Stimulated activated naive CD8-positive, alpha-beta T cell treated with anti-CD3 and anti-CD28 coated beads, Interleukin-15, Interleukin-2, amounts not matched to agents 100 ng/mL and 50 ng/mL, for 24 hours (primary cell): Measurements from ENCODE around the gene SS18L1.
A peak's percentile ranks its signal among the peaks of the same experiment; 100 is the strongest.

Experiments used
- H3K27ac Mint-ChIP-seq: one replicate; pipeline ENCODE4 v1.8.0; 2021; ENCODE audit warnings: mild to moderate bottlenecking, mixed read lengths
- H3K27me3 Mint-ChIP-seq: one replicate; pipeline ENCODE4 v1.8.0; 2021; ENCODE audit warnings: mixed read lengths
- H3K36me3 Mint-ChIP-seq: one replicate; pipeline ENCODE4 v1.8.0; 2021; ENCODE audit warnings: low read depth, mixed read lengths
- H3K4me1 Mint-ChIP-seq: one replicate; pipeline ENCODE4 v1.8.0; 2021; ENCODE audit warnings: low read depth, mixed read lengths
- H3K4me3 Mint-ChIP-seq: one replicate; pipeline ENCODE4 v1.8.0; 2021; ENCODE audit warnings: mild to moderate bottlenecking, mixed read lengths
- H3K9me3 Mint-ChIP-seq: one replicate; pipeline ENCODE4 v1.8.0; 2021; ENCODE audit warnings: mixed read lengths

The SS18L1 gene

GRCh38 chr20:62151835-62152364 lies 8.3 kb downstream of the SS18L1 start:
- Mint-ChIP-seq H3K9me3 (peaks cover 12% of the 10 kb centered on the region), H3K4me1 (peaks cover 5% of the 10 kb centered on the region), H3K27ac (no peak overlapping the region), H3K36me3 (peaks cover 40% of the 10 kb centered on the region), H3K27me3 (no peaks in the 10 kb centered on the region), H3K4me3 (no peak overlapping the region)

GRCh38 chr20:62155428-62156253 lies 12.1 kb downstream of the SS18L1 start:
- Mint-ChIP-seq H3K27ac (no peak overlapping the region), H3K27me3 (no peaks in the 10 kb centered on the region), H3K36me3 (peaks cover 45% of the 10 kb centered on the region), H3K9me3 (peaks cover 12% of the 10 kb centered on the region), H3K4me3 (no peak overlapping the region), H3K4me1 (peaks cover 12% of the 10 kb centered on the region)

- Mint-ChIP-seq H3K4me3 (no peak overlapping the region), H3K36me3 (peaks cover 46% of the 10 kb centered on the region), H3K9me3 (peaks cover 12% of the 10 kb centered on the region), H3K4me1 (peaks cover 12% of the 10 kb centered on the region), H3K27ac (no peak overlapping the region), H3K27me3 (no peaks in the 10 kb centered on the region)
These were observed 12.6 kb downstream of the SS18L1 start for GRCh38 chr20:62156254-62156556.

- H3K27ac Mint-ChIP-seq: no peak overlapping the region
These were observed 13.2 kb downstream of the SS18L1 start for GRCh38 chr20:62156592-62157386.

GRCh38 chr20:62157387-62158087 lies 14.0 kb downstream of the SS18L1 start:
- Mint-ChIP-seq H3K27ac (no peak overlapping the region), H3K4me3 (no peak overlapping the region), H3K36me3 (peaks cover 42% of the 10 kb centered on the region), H3K27me3 (no peaks in the 10 kb centered on the region), H3K4me1 (peaks cover 12% of the 10 kb centered on the region), H3K9me3 (peaks cover 12% of the 10 kb centered on the region)

More at GRCh38 chr20:62156592-62157386, 13.2 kb downstream of the SS18L1 start:
- no peak overlapping the region for H3K4me3 Mint-ChIP-seq
- H3K9me3 Mint-ChIP-seq: peaks cover 12% of the 10 kb centered on the region
- no peaks in the 10 kb centered on the region for H3K27me3 Mint-ChIP-seq
- H3K36me3 Mint-ChIP-seq: peaks cover 46% of the 10 kb centered on the region
- peaks cover 12% of the 10 kb centered on the region for H3K4me1 Mint-ChIP-seq

GRCh38 chr20:62158088-62158400 lies 14.5 kb downstream of the SS18L1 start:
- Mint-ChIP-seq H3K4me3 (no peak overlapping the region), H3K27me3 (no peaks in the 10 kb centered on the region), H3K9me3 (peaks cover 8% of the 10 kb centered on the region), H3K36me3 (peaks cover 36% of the 10 kb centered on the region), H3K27ac (no peak overlapping the region), H3K4me1 (peaks cover 12% of the 10 kb centered on the region)

- peaks cover 12% of the 10 kb centered on the region for H3K4me1 Mint-ChIP-seq
- peaks cover 32% of the 10 kb centered on the region for H3K36me3 Mint-ChIP-seq
- no peak overlapping the region for H3K4me3 Mint-ChIP-seq
- H3K27ac Mint-ChIP-seq: no peak overlapping the region
- H3K27me3 Mint-ChIP-seq: no peaks in the 10 kb centered on the region
- peaks cover 5% of the 10 kb centered on the region for H3K9me3 Mint-ChIP-seq
These were observed 15.0 kb downstream of the SS18L1 start for GRCh38 chr20:62158541-62158940.

GRCh38 chr20:62159052-62159451 lies 15.5 kb downstream of the SS18L1 start:
- no peak overlapping the region for H3K4me3 Mint-ChIP-seq

GRCh38 chr20:62159839-62160238 lies 16.3 kb downstream of the SS18L1 start:
- no peaks in the 10 kb centered on the region for H3K9me3 Mint-ChIP-seq
- H3K27me3 Mint-ChIP-seq: no peaks in the 10 kb centered on the region
- H3K36me3 Mint-ChIP-seq: peaks cover 23% of the 10 kb centered on the region
- peak overlapping the region; percentile 48 for H3K27ac Mint-ChIP-seq
- H3K4me1 Mint-ChIP-seq: peaks cover 12% of the 10 kb centered on the region
- peak overlapping the region; percentile 23 for H3K4me3 Mint-ChIP-seq

More at GRCh38 chr20:62159052-62159451, 15.5 kb downstream of the SS18L1 start:
- peaks cover 31% of the 10 kb centered on the region for H3K36me3 Mint-ChIP-seq
- H3K4me1 Mint-ChIP-seq: peaks cover 12% of the 10 kb centered on the region
- H3K27me3 Mint-ChIP-seq: no peaks in the 10 kb centered on the region
- H3K9me3 Mint-ChIP-seq: no peaks in the 10 kb centered on the region
- no peak overlapping the region for H3K27ac Mint-ChIP-seq

- Mint-ChIP-seq H3K27me3 (no peaks in the 10 kb centered on the region), H3K36me3 (peaks cover 23% of the 10 kb centered on the region), H3K9me3 (no peaks in the 10 kb centered on the region), H3K4me1 (peaks cover 12% of the 10 kb centered on the region), H3K27ac (no peak overlapping the region), H3K4me3 (no peak overlapping the region)
These were observed 16.7 kb downstream of the SS18L1 start for GRCh38 chr20:62160253-62160652.

- peaks cover 12% of the 10 kb centered on the region for H3K4me1 Mint-ChIP-seq
- H3K27ac Mint-ChIP-seq: no peak overlapping the region
- no peaks in the 10 kb centered on the region for H3K27me3 Mint-ChIP-seq
- no peak overlapping the region for H3K4me3 Mint-ChIP-seq
- H3K9me3 Mint-ChIP-seq: no peaks in the 10 kb centered on the region
- H3K36me3 Mint-ChIP-seq: peaks cover 21% of the 10 kb centered on the region
These were observed 17.3 kb downstream of the SS18L1 start for GRCh38 chr20:62160876-62161275.

- Mint-ChIP-seq H3K9me3 (no peaks in the 10 kb centered on the region), H3K4me3 (no peak overlapping the region), H3K36me3 (peaks cover 23% of the 10 kb centered on the region), H3K27me3 (no peaks in the 10 kb centered on the region), H3K4me1 (peaks cover 12% of the 10 kb centered on the region), H3K27ac (no peak overlapping the region)
These were observed 17.8 kb downstream of the SS18L1 start for GRCh38 chr20:62161347-62161746.

GRCh38 chr20:62162765-62163484 lies 19.4 kb downstream of the SS18L1 start:
- H3K4me3 Mint-ChIP-seq: no peak overlapping the region
- no peaks in the 10 kb centered on the region for H3K27me3 Mint-ChIP-seq
- H3K27ac Mint-ChIP-seq: no peak overlapping the region
- peaks cover 12% of the 10 kb centered on the region for H3K4me1 Mint-ChIP-seq
- H3K36me3 Mint-ChIP-seq: peaks cover 26% of the 10 kb centered on the region
- H3K9me3 Mint-ChIP-seq: no peaks in the 10 kb centered on the region

- Mint-ChIP-seq H3K36me3 (peaks cover 31% of the 10 kb centered on the region), H3K27ac (no peak overlapping the region), H3K9me3 (no peaks in the 10 kb centered on the region)
These were observed 19.9 kb downstream of the SS18L1 start for GRCh38 chr20:62163485-62163865.

More at GRCh38 chr20:62163485-62163865, 19.9 kb downstream of the SS18L1 start:
- peaks cover 12% of the 10 kb centered on the region for H3K4me1 Mint-ChIP-seq
- no peak overlapping the region for H3K4me3 Mint-ChIP-seq
- no peaks in the 10 kb centered on the region for H3K27me3 Mint-ChIP-seq
